ENCODE data around the gene KCTD16. TPM values are rescaled to one million over a fixed set of nuclear protein-coding genes. Genes with fewer than 3 reads are reported as not detected.
A peak's percentile ranks its signal among the peaks of the same experiment; 100 is the strongest.

Gene KCTD16
- total RNA-seq, 1 donor from 2014 or later, result 0.44 TPM

GRCh38 chr5:144177548-144177947 is 6.9 kb downstream of the KCTD16 start:
- no peak for TF ChIP-seq CTCF (IDR thresholded peaks at IDR 0.05; ENCODE audit: unreplicated experiment)
- no peaks in the 10 kb centered on the region for H3K4me1 Mint-ChIP-seq (ENCODE audit: unreplicated experiment)
- DNase-seq (ENCODE audit: low spot score), result no peak
- H3K36me3 Mint-ChIP-seq (ENCODE audit: low read depth, unreplicated experiment), result no peaks in the 10 kb centered on the region
- no peak overlapping the region for H3K27ac Mint-ChIP-seq (ENCODE audit: unreplicated experiment)
- H3K4me3 Mint-ChIP-seq (ENCODE audit: unreplicated experiment), result no peak overlapping the region
- peaks cover 3% of the 10 kb centered on the region for H3K27me3 Mint-ChIP-seq (ENCODE audit: unreplicated experiment)
- H3K9me3 Mint-ChIP-seq (ENCODE audit: unreplicated experiment), result no peaks in the 10 kb centered on the region

DNA sequence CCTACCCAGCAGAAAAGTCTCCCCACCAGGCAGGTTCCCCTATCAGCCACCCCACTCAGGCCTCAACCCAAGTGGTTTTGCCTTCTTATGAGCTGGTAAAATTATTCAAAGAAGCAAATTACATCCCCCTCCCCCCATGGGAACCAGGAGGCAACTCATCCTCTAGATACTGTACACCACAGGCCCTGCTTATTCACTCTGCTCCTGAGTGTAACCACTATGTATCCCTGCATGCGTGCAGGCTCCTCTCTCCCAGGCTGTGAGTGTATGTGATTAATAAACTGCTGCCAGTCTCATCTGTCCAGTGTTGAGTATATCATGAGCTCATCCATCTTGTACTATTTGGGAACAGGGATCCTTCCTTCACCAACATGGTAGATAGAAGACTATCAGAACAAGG is 8.6 kb downstream of the KCTD16 start:
- H3K36me3 Mint-ChIP-seq (ENCODE audit: low read depth, unreplicated experiment), result no peaks in the 10 kb centered on the region
- TF ChIP-seq CTCF (IDR thresholded peaks at IDR 0.05; ENCODE audit: unreplicated experiment), result no peak
- H3K4me3 Mint-ChIP-seq (ENCODE audit: unreplicated experiment), result no peak overlapping the region
- DNase-seq (ENCODE audit: low spot score), result no peak
- no peaks in the 10 kb centered on the region for H3K9me3 Mint-ChIP-seq (ENCODE audit: unreplicated experiment)
- no peaks in the 10 kb centered on the region for H3K4me1 Mint-ChIP-seq (ENCODE audit: unreplicated experiment)
- H3K27me3 Mint-ChIP-seq (ENCODE audit: unreplicated experiment), result peaks cover 3% of the 10 kb centered on the region
- no peak overlapping the region for H3K27ac Mint-ChIP-seq (ENCODE audit: unreplicated experiment)

- TF ChIP-seq CTCF (IDR thresholded peaks at IDR 0.05; ENCODE audit: unreplicated experiment), result peak; percentile 77
- no peaks in the 10 kb centered on the region for H3K4me1 Mint-ChIP-seq (ENCODE audit: unreplicated experiment)
- H3K27ac Mint-ChIP-seq (ENCODE audit: unreplicated experiment), result no peak overlapping the region
- H3K9me3 Mint-ChIP-seq (ENCODE audit: unreplicated experiment), result no peaks in the 10 kb centered on the region
- H3K36me3 Mint-ChIP-seq (ENCODE audit: low read depth, unreplicated experiment), result no peaks in the 10 kb centered on the region
- no peak for DNase-seq (ENCODE audit: low spot score)
- H3K4me3 Mint-ChIP-seq (ENCODE audit: unreplicated experiment), result no peak overlapping the region
- peaks cover 3% of the 10 kb centered on the region for H3K27me3 Mint-ChIP-seq (ENCODE audit: unreplicated experiment)
Observed at GRCh38 chr5:144183254-144183889, 12.7 kb downstream of the KCTD16 start.

GRCh38 chr5:144187699-144188294 is 17.1 kb downstream of the KCTD16 start:
- no peak overlapping the region for H3K27ac Mint-ChIP-seq (ENCODE audit: unreplicated experiment)
- no peak overlapping the region for H3K4me3 Mint-ChIP-seq (ENCODE audit: unreplicated experiment)
- no peak for TF ChIP-seq CTCF (IDR thresholded peaks at IDR 0.05; ENCODE audit: unreplicated experiment)
- H3K36me3 Mint-ChIP-seq (ENCODE audit: low read depth, unreplicated experiment), result no peaks in the 10 kb centered on the region
- no peak for DNase-seq (ENCODE audit: low spot score)
- H3K27me3 Mint-ChIP-seq (ENCODE audit: unreplicated experiment), result no peaks in the 10 kb centered on the region
- H3K9me3 Mint-ChIP-seq (ENCODE audit: unreplicated experiment), result no peaks in the 10 kb centered on the region
- H3K4me1 Mint-ChIP-seq (ENCODE audit: unreplicated experiment), result no peaks in the 10 kb centered on the region

GRCh38 chr5:144189800-144190429 is 19.2 kb downstream of the KCTD16 start:
- H3K9me3 Mint-ChIP-seq (ENCODE audit: unreplicated experiment), result no peaks in the 10 kb centered on the region
- TF ChIP-seq CTCF (IDR thresholded peaks at IDR 0.05; ENCODE audit: unreplicated experiment), result no peak
- H3K4me1 Mint-ChIP-seq (ENCODE audit: unreplicated experiment), result peaks cover 2% of the 10 kb centered on the region
- no peaks in the 10 kb centered on the region for H3K27me3 Mint-ChIP-seq (ENCODE audit: unreplicated experiment)
- H3K27ac Mint-ChIP-seq (ENCODE audit: unreplicated experiment), result no peak overlapping the region
- no peak for DNase-seq (ENCODE audit: low spot score)
- H3K36me3 Mint-ChIP-seq (ENCODE audit: low read depth, unreplicated experiment), result no peaks in the 10 kb centered on the region
- H3K4me3 Mint-ChIP-seq (ENCODE audit: unreplicated experiment), result no peak overlapping the region

All from endothelial cell (in vitro differentiated cells).